Stimulated activated effector memory CD8-positive, alpha-beta T cell treated with anti-CD3 and anti-CD28 coated beads, Interleukin-12 subunit alpha, Interleukin-12 subunit beta, amount 100 ng/mL, for 72 hours (primary cell): ENCODE results near the gene MTARC2.
A peak's percentile ranks its signal among the peaks of the same experiment; 100 is the strongest.

ENCODE experiments used
- ATAC-seq: fragments of 150-1000 bp; cut with Tn5 transposase; 2 replicates; pipeline ENCODE4 v1.10.0; 2021
- DNase-seq, 2 donors: peaks; one replicate each; pipeline ENCODE4 v3.0.0; 2021 to 2022; ENCODE audit warnings: low spot score in 2 of 2
- H3K27ac Mint-ChIP-seq: one replicate; pipeline ENCODE4 v1.8.0; 2022; ENCODE audit warnings: mild to moderate bottlenecking, mixed read lengths
- H3K36me3 Mint-ChIP-seq: one replicate; pipeline ENCODE4 v1.8.0; 2022; ENCODE audit warnings: mild to moderate bottlenecking, mixed read lengths
- H3K4me1 Mint-ChIP-seq: one replicate; pipeline ENCODE4 v1.8.0; 2022; ENCODE audit warnings: mixed read lengths
- H3K4me3 Mint-ChIP-seq: one replicate; pipeline ENCODE4 v1.8.0; 2022; ENCODE audit warnings: mild to moderate bottlenecking, mixed read lengths
- H3K9me3 Mint-ChIP-seq: one replicate; pipeline ENCODE4 v1.8.0; 2022; ENCODE audit warnings: mixed read lengths

MTARC2 gene

GRCh38 chr1:220813013-220813412 lies 64.9 kb downstream of the MTARC2 start:
- Mint-ChIP-seq H3K4me3 (no peak overlapping the region), H3K9me3 (no peaks in the 10 kb centered on the region), H3K4me1 (no peaks in the 10 kb centered on the region), H3K36me3 (no peaks in the 10 kb centered on the region), H3K27ac (no peak overlapping the region)
- ATAC-seq = no peak
- no peak for DNase-seq

- no peaks in the 10 kb centered on the region for H3K36me3 Mint-ChIP-seq
- no peak overlapping the region for H3K4me3 Mint-ChIP-seq
- H3K27ac Mint-ChIP-seq = no peak overlapping the region
- ATAC-seq = no peak
- H3K9me3 Mint-ChIP-seq = no peaks in the 10 kb centered on the region
- no peak for DNase-seq
- no peaks in the 10 kb centered on the region for H3K4me1 Mint-ChIP-seq
Observed at GRCh38 chr1:220815409-220815808, 67.3 kb downstream of the MTARC2 start.

GRCh38 chr1:220817907-220818306 lies 69.8 kb downstream of the MTARC2 start:
- H3K36me3 Mint-ChIP-seq = no peaks in the 10 kb centered on the region
- no peak for ATAC-seq
- DNase-seq = no peak
- no peak overlapping the region for H3K27ac Mint-ChIP-seq
- H3K9me3 Mint-ChIP-seq = no peaks in the 10 kb centered on the region
- H3K4me1 Mint-ChIP-seq = no peaks in the 10 kb centered on the region
- no peak overlapping the region for H3K4me3 Mint-ChIP-seq

- no peak for ATAC-seq
- no peaks in the 10 kb centered on the region for H3K4me1 Mint-ChIP-seq
Observed at GRCh38 chr1:220818421-220819173, 70.5 kb downstream of the MTARC2 start.

GRCh38 chr1:220819467-220820026 lies 71.4 kb downstream of the MTARC2 start:
- Mint-ChIP-seq H3K4me1 (no peaks in the 10 kb centered on the region), H3K4me3 (no peak overlapping the region), H3K27ac (no peak overlapping the region), H3K9me3 (peaks cover 2% of the 10 kb centered on the region), H3K36me3 (no peaks in the 10 kb centered on the region)
- DNase-seq = no peak
- ATAC-seq = no peak

More at GRCh38 chr1:220818421-220819173, 70.5 kb downstream of the MTARC2 start:
- no peak overlapping the region for H3K4me3 Mint-ChIP-seq
- peaks cover 2% of the 10 kb centered on the region for H3K9me3 Mint-ChIP-seq
- no peak for DNase-seq
- no peaks in the 10 kb centered on the region for H3K36me3 Mint-ChIP-seq
- H3K27ac Mint-ChIP-seq = no peak overlapping the region

- peaks cover 2% of the 10 kb centered on the region for H3K9me3 Mint-ChIP-seq
- no peak overlapping the region for H3K4me3 Mint-ChIP-seq
- H3K4me1 Mint-ChIP-seq = no peaks in the 10 kb centered on the region
- H3K27ac Mint-ChIP-seq = no peak overlapping the region
- peak in 1 of 2 donors; percentile 30 for DNase-seq
- no peak for ATAC-seq
- no peaks in the 10 kb centered on the region for H3K36me3 Mint-ChIP-seq
Observed at GRCh38 chr1:220824031-220824989, 76.2 kb downstream of the MTARC2 start.

GRCh38 chr1:220825819-220826551 lies 77.9 kb downstream of the MTARC2 start:
- no peaks in the 10 kb centered on the region for H3K36me3 Mint-ChIP-seq
- H3K4me3 Mint-ChIP-seq = no peak overlapping the region
- ATAC-seq (no peak), DNase-seq (peak in 1 of 2 donors; percentile 22)
- H3K27ac Mint-ChIP-seq = no peak overlapping the region
- H3K4me1 Mint-ChIP-seq = no peaks in the 10 kb centered on the region
- H3K9me3 Mint-ChIP-seq = peaks cover 2% of the 10 kb centered on the region

GRCh38 chr1:220826729-220827128 lies 78.6 kb downstream of the MTARC2 start:
- Mint-ChIP-seq H3K9me3 (peaks cover 2% of the 10 kb centered on the region), H3K27ac (no peak overlapping the region)
- no peak for ATAC-seq

GRCh38 chr1:220827445-220828178 lies 79.5 kb downstream of the MTARC2 start:
- H3K9me3 Mint-ChIP-seq = peaks cover 2% of the 10 kb centered on the region
- no peak overlapping the region for H3K27ac Mint-ChIP-seq
- DNase-seq (no peak), ATAC-seq (no peak)
- H3K36me3 Mint-ChIP-seq = no peaks in the 10 kb centered on the region
- H3K4me3 Mint-ChIP-seq = no peak overlapping the region
- no peaks in the 10 kb centered on the region for H3K4me1 Mint-ChIP-seq

More at GRCh38 chr1:220826729-220827128, 78.6 kb downstream of the MTARC2 start:
- no peak overlapping the region for H3K4me3 Mint-ChIP-seq
- DNase-seq = no peak
- H3K4me1 Mint-ChIP-seq = no peaks in the 10 kb centered on the region
- no peaks in the 10 kb centered on the region for H3K36me3 Mint-ChIP-seq

- H3K36me3 Mint-ChIP-seq = no peaks in the 10 kb centered on the region
- H3K9me3 Mint-ChIP-seq = peaks cover 2% of the 10 kb centered on the region
- H3K4me1 Mint-ChIP-seq = no peaks in the 10 kb centered on the region
- ATAC-seq (no peak), DNase-seq (no peak)
- H3K4me3 Mint-ChIP-seq = no peak overlapping the region
- H3K27ac Mint-ChIP-seq = no peak overlapping the region
Observed at GRCh38 chr1:220828179-220828490, 80.0 kb downstream of the MTARC2 start.

GRCh38 chr1:220828950-220829586 lies 80.9 kb downstream of the MTARC2 start:
- H3K4me1 Mint-ChIP-seq = no peaks in the 10 kb centered on the region
- H3K9me3 Mint-ChIP-seq = no peaks in the 10 kb centered on the region
- DNase-seq (no peak), ATAC-seq (no peak)
- H3K27ac Mint-ChIP-seq = no peak overlapping the region
- no peaks in the 10 kb centered on the region for H3K36me3 Mint-ChIP-seq
- H3K4me3 Mint-ChIP-seq = no peak overlapping the region

- DNase-seq = no peak
- no peak for ATAC-seq
Observed at GRCh38 chr1:220833436-220833835, 85.3 kb downstream of the MTARC2 start.

More at GRCh38 chr1:220833436-220833835, 85.3 kb downstream of the MTARC2 start:
- Mint-ChIP-seq H3K4me1 (no peaks in the 10 kb centered on the region), H3K27ac (no peak overlapping the region), H3K9me3 (no peaks in the 10 kb centered on the region), H3K36me3 (no peaks in the 10 kb centered on the region), H3K4me3 (no peak overlapping the region)
